GF-D8 (cell line): Measurements from ENCODE around the gene TRPM3.

Source experiments
- DNase-seq: peaks from one replicate; lab custom pipeline; 2025; lab: John Stamatoyannopoulos, UW

Gene TRPM3

GRCh38 chr9:70947086-70947485 lies 174.3 kb downstream of the TRPM3 start:
- no peak for DNase-seq

GRCh38 chr9:70945301-70945700 lies 176.1 kb downstream of the TRPM3 start:
- no peak for DNase-seq

- no peak for DNase-seq
Observed at GRCh38 chr9:70941191-70941590, 180.2 kb downstream of the TRPM3 start.

GRCh38 chr9:70940605-70941004 lies 180.8 kb downstream of the TRPM3 start:
- DNase-seq, result no peak

GRCh38 chr9:70936536-70936935 lies 184.9 kb downstream of the TRPM3 start:
- no peak for DNase-seq

- no peak for DNase-seq
Observed at GRCh38 chr9:70935856-70936255, 185.6 kb downstream of the TRPM3 start.

- no peak for DNase-seq
Observed at GRCh38 chr9:70934642-70935041, 186.8 kb downstream of the TRPM3 start.

- no peak for DNase-seq
Observed at GRCh38 chr9:70933321-70933720, 188.1 kb downstream of the TRPM3 start.

- no peak for DNase-seq
Observed at GRCh38 chr9:70932097-70932496, 189.3 kb downstream of the TRPM3 start.

- no peak for DNase-seq
Observed at GRCh38 chr9:70927530-70927929, 193.9 kb downstream of the TRPM3 start.

GRCh38 chr9:70924895-70925547 lies 196.4 kb downstream of the TRPM3 start:
- DNase-seq, result peak; percentile 10

GRCh38 chr9:70924380-70924779 lies 197.0 kb downstream of the TRPM3 start:
- no peak for DNase-seq

- DNase-seq, result no peak
Observed at GRCh38 chr9:70923961-70924360, 197.5 kb downstream of the TRPM3 start.

GRCh38 chr9:70921136-70921535 lies 200.3 kb downstream of the TRPM3 start:
- no peak for DNase-seq

- no peak for DNase-seq
Observed at GRCh38 chr9:70917277-70917676, 204.1 kb downstream of the TRPM3 start.

GRCh38 chr9:70911791-70912190 lies 209.6 kb downstream of the TRPM3 start:
- no peak for DNase-seq

GRCh38 chr9:70910598-70910997 lies 210.8 kb downstream of the TRPM3 start:
- DNase-seq, result no peak

GRCh38 chr9:70902692-70903131 lies 218.7 kb downstream of the TRPM3 start:
- DNase-seq, result no peak

- DNase-seq, result no peak
Observed at GRCh38 chr9:70902171-70902570, 219.2 kb downstream of the TRPM3 start.

- no peak for DNase-seq
Observed at GRCh38 chr9:70901746-70902145, 219.7 kb downstream of the TRPM3 start.

- DNase-seq, result no peak
Observed at GRCh38 chr9:70901013-70901412, 220.4 kb downstream of the TRPM3 start.

GRCh38 chr9:70893580-70894122 lies 227.8 kb downstream of the TRPM3 start:
- DNase-seq, result no peak

GRCh38 chr9:70888471-70888870 lies 232.9 kb downstream of the TRPM3 start:
- no peak for DNase-seq

GRCh38 chr9:70887826-70888225 lies 233.6 kb downstream of the TRPM3 start:
- no peak for DNase-seq
